GM12878 (cell line): ENCODE measurements around the gene DLG2. TPM values are rescaled to one million over a fixed set of nuclear protein-coding genes. Genes with fewer than 3 reads are reported as not detected.

Experiments
- ATAC-seq: fragments of 200-7000 bp; cut with Tn5 transposase; 3 replicates; pipeline ENCODE4 v1.9.1; 2020; ENCODE audit warnings: mild to moderate bottlenecking, moderate library complexity
- BruUV-seq: library from RNA; stranded (reverse); fragments of 400-500 nt; replicated peaks from 2 replicates; lab custom pipeline; 2021; lab: Mats Ljungman, UMichigan
- CTCF ChIA-PET: fragments of 300-600 bp; sonication (Branson Sonifier 250); formaldehyde crosslinking; extraction: SDS; loops from one replicate; lab custom pipeline; 2021; ENCODE audit warnings: inconsistent platforms; lab: Yijun Ruan, JAX
- POLR2A ChIA-PET: fragments of 350-600 bp; formaldehyde crosslinking; extraction: SDS; loops from one replicate; lab custom pipeline; 2021; ENCODE audit warnings: inconsistent platforms; lab: Charles Lee
- RAD21 ChIA-PET: fragments of 300-600 bp; sonication (Branson Sonifier 250); formaldehyde crosslinking; loops from one replicate; lab custom pipeline; 2023; ENCODE audit warnings: antibody characterized with exemption; ENCODE audit not compliant: unreplicated experiment; lab: Charles Lee
- SMC1A ChIA-PET: fragments of 300-600 bp; sonication (Branson Sonifier 250); formaldehyde crosslinking; loops from one replicate; lab custom pipeline; 2023; ENCODE audit not compliant: unreplicated experiment, uncharacterized antibody; lab: Charles Lee
- DNase-seq: peaks from one replicate; pipeline ENCODE4 v3.0.0-alpha.2; 2011; ENCODE audit warnings: low read depth, low spot score
- FAIRE-seq: peaks from 3 replicates; lab custom pipeline; 2011; peaks lifted over from hg19 to GRCh38; lab: Jason Lieb, UNC
- H2AFZ ChIP-seq: 2 replicates; pipeline ENCODE4 v1.6.0; 2011; ENCODE audit warnings: low read depth, low read length, control low read depth; ENCODE audit not compliant: control insufficient read depth
- H3K27ac ChIP-seq: 2 replicates; pipeline ENCODE4 v1.5.1; 2011; ENCODE audit warnings: control low read depth; ENCODE audit not compliant: control insufficient read depth, insufficient read depth
- H3K27me3 ChIP-seq, 2 experiments: replicated peaks in 1 of 2; 2 replicates each; pipeline versions ENCODE4 v1.6.0 to v1.6.1; 2011; ENCODE audit warnings: low read length in 1 of 2; ENCODE audit not compliant: control insufficient read depth in 2 of 2, insufficient read depth in 2 of 2
- H3K36me3 ChIP-seq, 2 experiments: 2 replicates each; pipeline ENCODE4 v1.5.1; 2011; ENCODE audit warnings: low read length in 1 of 2; ENCODE audit not compliant: control insufficient read depth in 2 of 2, insufficient read depth in 2 of 2
- H3K4me1 ChIP-seq: 2 replicates; pipeline ENCODE4 v1.6.1; 2011; ENCODE audit warnings: mild to moderate bottlenecking, low read length, moderate library complexity, mixed read lengths; ENCODE audit not compliant: control insufficient read depth, insufficient read depth
- H3K4me2 ChIP-seq: 2 replicates; pipeline ENCODE4 v1.6.0; 2011; ENCODE audit warnings: control low read depth; ENCODE audit not compliant: control insufficient read depth, insufficient read depth
- H3K4me3 ChIP-seq: fragments of 200-600 bp; sonication (generic); 2 replicates; pipeline ENCODE4 v1.5.1; 2016
- H3K79me2 ChIP-seq: 2 replicates; pipeline ENCODE4 v1.6.0; 2011; ENCODE audit warnings: low read length; ENCODE audit not compliant: control insufficient read depth, insufficient read depth
- H3K9ac ChIP-seq: 2 replicates; pipeline ENCODE4 v1.8.0; 2011; ENCODE audit warnings: low read length, control low read depth, mixed read lengths; ENCODE audit not compliant: control insufficient read depth, insufficient read depth
- H3K9me3 ChIP-seq: replicated peaks from 3 replicates; pipeline ENCODE4 v1.5.1; 2011; ENCODE audit warnings: mild to moderate bottlenecking, low read length; ENCODE audit not compliant: control insufficient read depth, insufficient read depth
- H4K20me1 ChIP-seq: 2 replicates; pipeline ENCODE4 v1.6.0; 2011; ENCODE audit not compliant: control insufficient read depth, insufficient read depth
- ATF7 ChIP-seq: fragments of 450-650 bp; IDR thresholded peaks from 2 replicates; pipeline ENCODE4 v1.6.1; 2016; ENCODE audit warnings: low read depth, mild to moderate bottlenecking
- ESRRA ChIP-seq: IDR thresholded peaks from 2 replicates; pipeline ENCODE4 v1.6.1; 2012; ENCODE audit warnings: mild to moderate bottlenecking, low read length, improper control_type of control experiment
- IRF3 ChIP-seq: fragments of 450-650 bp; IDR thresholded peaks from 2 replicates; pipeline ENCODE4 v1.6.1; 2014; ENCODE audit warnings: mild to moderate bottlenecking
- KLF5 ChIP-seq: fragments of 450-650 bp; IDR thresholded peaks from 2 replicates; pipeline ENCODE4 v1.6.1; 2014; ENCODE audit warnings: mild to moderate bottlenecking; ENCODE audit not compliant: partially characterized antibody
- MTA2 ChIP-seq: fragments of 450-650 bp; IDR thresholded peaks from 2 replicates; pipeline ENCODE4 v1.6.1; 2016; ENCODE audit warnings: low read depth, mild to moderate bottlenecking, moderate library complexity
- PAX8 ChIP-seq: fragments of 450-650 bp; IDR thresholded peaks from 2 replicates; pipeline ENCODE4 v1.6.1; 2017; ENCODE audit warnings: mild to moderate bottlenecking, moderate library complexity
- RBBP5 ChIP-seq: fragments of 200-600 bp; sonication (generic); conservative IDR thresholded peaks from 2 replicates; pipeline ENCODE4 v1.6.1; 2016
- REST ChIP-seq: IDR thresholded peaks from 2 replicates; pipeline ENCODE4 v1.6.1; 2012; ENCODE audit warnings: mild to moderate bottlenecking, low read depth, low read length
- SP1 ChIP-seq: IDR thresholded peaks from one replicate; pipeline ENCODE4 v1.6.1; 2011; ENCODE audit warnings: low read depth, low read length
- SREBF2 ChIP-seq: IDR thresholded peaks from 2 replicates; pipeline ENCODE4 v1.6.1; 2012; ENCODE audit warnings: mild to moderate bottlenecking, low read length
- SRF ChIP-seq, 2 experiments: IDR thresholded peaks; 2 replicates each; pipeline ENCODE4 v1.6.1; 2011; ENCODE audit warnings: low read depth in 2 of 2, low read length in 2 of 2, mild to moderate bottlenecking in 1 of 2, moderate library complexity in 1 of 2
- YY1 ChIP-seq: IDR thresholded peaks from 2 replicates; pipeline ENCODE4 v1.6.1; 2011; ENCODE audit warnings: low read depth, mild to moderate bottlenecking, low read length
- ZBTB11 ChIP-seq: fragments of 450-650 bp; formaldehyde crosslinking; IDR thresholded peaks from 2 replicates; pipeline ENCODE4 v1.5.0; 2022; ENCODE audit warnings: mild to moderate bottlenecking, missing genetic modification characterization
- ZNF384 ChIP-seq: IDR thresholded peaks from 2 replicates; pipeline ENCODE4 v1.6.1; 2012; ENCODE audit warnings: low read depth, mild to moderate bottlenecking, low read length, improper control_type of control experiment, borderline replicate concordance
- ZNF622 ChIP-seq: fragments of 450-650 bp; IDR thresholded peaks from 2 replicates; pipeline ENCODE4 v1.6.1; 2017; ENCODE audit warnings: mild to moderate bottlenecking, inconsistent platforms
- WGBS: methylation state at CpG from one replicate; pipeline ENCODE4 v1.1.6; 2016; ENCODE audit warnings: low lambda C conversion rate; ENCODE audit not compliant: insufficient replicate concordance, insufficient coverage; ENCODE audit errors: missing lambda C conversion rate; 5-methylcytosine and 5-hydroxymethylcytosine counted together
- in situ Hi-C: fragments of 300-500 bp; cut with MboI; formaldehyde crosslinking; loops from 9 replicates; pipeline ENCODE4 v1.14.3; 2018; ENCODE audit warnings: mixed read lengths
- intact Hi-C: fragments of 100-400 bp; cut with micrococcal nuclease; formaldehyde crosslinking; loops from one replicate; pipeline ENCODE4 v1.14.2; 2022; ENCODE audit not compliant: unreplicated experiment
- polyA plus RNA-seq, 11 experiments: library from polyadenylated mRNA; depleted of rRNA in 4 of 11; unstranded in 6 of 11; stranded (reverse) in 5 of 11; fragments of >200 nt; fragmentation: Nextera tagmentation in 4 of 11; fragmentation: Illumina TruSeq in 1 of 11; extraction: Ambion mirVana in 4 of 11; extraction: Trizol in 1 of 11; gene quantifications; 1 replicate in 1 of 11; 2 replicates in 10 of 11; pipeline versions ENCODE4 v1.2.1 to v1.2.3, GENCODE V29; 2011 to 2016; ENCODE audit warnings: inconsistent platforms in 2 of 11, missing spikeins in 2 of 11, low read depth in 1 of 11
- total RNA-seq, 4 experiments: library from RNA; depleted of rRNA in 3 of 4; stranded (reverse); fragments of >200 nt in 3 of 4; fragmentation: Illumina TruSeq in 1 of 4; extraction: Trizol in 1 of 4; gene quantifications; 2 replicates each; pipeline versions ENCODE4 v1.2.1 to v1.2.3, GENCODE V29; 2013 to 2021

Gene DLG2
- total and polyA plus RNA-seq, 10 of the 15 experiments (the other 5 are each of a cell fraction or from before 2014, with no cell fraction given), result 0.09 to 0.98 (median 0.35) TPM

GRCh38 chr11:84069048-84069447 is 1558.1 kb downstream of the DLG2 start:
- H3K27me3 ChIP-seq, result no peaks in the 10 kb centered on the region
- CTCF ChIA-PET, result no interaction called here
- WGBS, result 0% methylated on average over 1 of the region's 1 CpG
- H3K4me3 ChIP-seq, result no peak overlapping the region
- no peak for DNase-seq
- TF ChIP-seq REST, result no peak
- no peak for TF ChIP-seq SRF (IDR thresholded peaks at IDR 0.05; ENCODE audit: low read depth in 2 of 2, low read length in 2 of 2)
- no peak for TF ChIP-seq SREBF2
- TF ChIP-seq MTA2, result no peak
- no peak for TF ChIP-seq ZNF384
- TF ChIP-seq ZNF622, result no peak
- TF ChIP-seq IRF3, result no peak
- TF ChIP-seq SP1, result no peak
- no peak for TF ChIP-seq PAX8
- TF ChIP-seq KLF5, result no peak
- no peak for TF ChIP-seq YY1
- no peak for TF ChIP-seq ESRRA
- no peak for TF ChIP-seq ZBTB11 (CRISPR knock-in tag)
- no peak for TF ChIP-seq RBBP5
- TF ChIP-seq ATF7, result no peak
- TF ChIP-seq, all 136 proteins: peak for 0
- no TSS peak for BruUV-seq
- no peaks in the 10 kb centered on the region for H3K36me3 ChIP-seq
- no peak for FAIRE-seq
- H2AFZ ChIP-seq, result no peak overlapping the region
- no peak overlapping the region for H3K9ac ChIP-seq
- RAD21 ChIA-PET, result no interaction called here
- SMC1A ChIA-PET, result interaction anchor here (1.0 kb wide), 1 partner anchor 23 kb away, joined by 3 read pairs; no protein-coding TSS in a partner anchor
- H3K9me3 ChIP-seq, result no peaks in the 10 kb centered on the region
- H3K4me1 ChIP-seq, result no peaks in the 10 kb centered on the region
- H3K4me2 ChIP-seq, result no peak overlapping the region
- H4K20me1 ChIP-seq, result no peaks in the 10 kb centered on the region
- ATAC-seq, result no peak
- POLR2A ChIA-PET, result no interaction called here
- H3K27ac ChIP-seq, result no peak overlapping the region
- in situ Hi-C loops (no loop called here), intact Hi-C loops (no loop called here)
- no peaks in the 10 kb centered on the region for H3K79me2 ChIP-seq
